Heart right ventricle (tissue), 16 donors: ENCODE results near the gene NCKAP1. TPM values are rescaled to one million over a fixed set of nuclear protein-coding genes. Genes with fewer than 3 reads are reported as not detected.
A peak's percentile ranks its signal among the peaks of the same experiment; 100 is the strongest.

Experiments used
- ATAC-seq, 8 donors: fragments of 200-7000 bp; cut with Tn5 transposase; one replicate each; pipeline ENCODE4 v1.9.1; 2020; ENCODE audit warnings: mild to moderate bottlenecking in 8 of 8, moderate library complexity in 8 of 8, moderate number of reproducible peaks in 1 of 8
- DNase-seq, 2 donors: peaks; one replicate each; pipeline ENCODE4 v3.0.0-alpha.2; 2020
- H3K27ac ChIP-seq, 10 donors: fragments of 200-600 bp; sonication (generic) in 2 of 10; one replicate each; pipeline versions ENCODE4 v1.5.0 to v1.8.0; 2020 to 2022; ENCODE audit warnings: mild to moderate bottlenecking in 3 of 10
- H3K27me3 ChIP-seq, 7 donors: fragments of 200-600 bp; one replicate each; pipeline ENCODE4 v1.8.0; 2021 to 2022; ENCODE audit warnings: mild to moderate bottlenecking in 2 of 7
- H3K36me3 ChIP-seq, 9 donors: fragments of 200-600 bp; sonication (generic) in 1 of 9; one replicate each; pipeline versions ENCODE4 v1.5.0 to v1.8.0; 2020 to 2022; ENCODE audit warnings: mild to moderate bottlenecking in 2 of 9
- H3K4me1 ChIP-seq, 9 donors: fragments of 200-600 bp; sonication (generic) in 1 of 9; one replicate each; pipeline versions ENCODE4 v1.5.0 to v1.8.0; 2020 to 2022; ENCODE audit warnings: mild to moderate bottlenecking in 4 of 9
- H3K4me3 ChIP-seq, 10 donors: fragments of 200-600 bp; sonication (generic) in 2 of 10; one replicate each; pipeline versions ENCODE4 v1.5.0 to v1.8.0; 2020 to 2022; ENCODE audit warnings: mild to moderate bottlenecking in 7 of 10, moderate library complexity in 2 of 10
- H3K9me3 ChIP-seq, 11 donors: fragments of 200-600 bp in 10 of 11; sonication (generic) in 2 of 11; one replicate each; pipeline versions ENCODE4 v1.5.0 to v1.8.0; 2013 to 2022; ENCODE audit warnings: mild to moderate bottlenecking in 2 of 11, control low read depth in 1 of 11, moderate library complexity in 1 of 11
- whole genome bisulfite sequencing, 2 donors: extraction: QIAGEN DNeasy Blood & Tissue Kit; methylation state at CpG; one replicate each; pipeline ENCODE4 v1.1.7; 2013; ENCODE audit warnings: inconsistent platforms in 1 of 2; 5-methylcytosine and 5-hydroxymethylcytosine counted together
- intact Hi-C, 10 donors: fragments of 100-400 bp; cut with DNase I; formaldehyde crosslinking; loops; one replicate each; pipeline versions ENCODE4 v1.11.1 to v1.14.2; 2022
- polyA plus RNA-seq, 2 donors: library from polyadenylated mRNA; stranded (reverse); fragments of 200-250 nt; gene quantifications; one replicate each; pipeline ENCODE4 v1.2.3, GENCODE V29; 2013
- total RNA-seq, 10 donors: library from RNA; stranded (reverse); fragmentation: NEBNext Ultra II Directional in 3 of 10; extraction: Animal tissue kit (Norgen Biotek cat#: 25700) in 3 of 10; gene quantifications; one replicate each; pipeline versions ENCODE4 v1.2.1 to v1.2.4, GENCODE V29; 2021 to 2023
- TF ChIP-seq, protein P1 (sequence below), 9 donors: fragments of 200-600 bp; sonication (generic) in 2 of 9; IDR thresholded peaks; one replicate each; pipeline versions ENCODE4 v1.5.0 to v1.8.0; 2021 to 2022; ENCODE audit warnings: antibody characterized with exemption in 9 of 9, mild to moderate bottlenecking in 5 of 9, moderate library complexity in 1 of 9
- donor health status: Arrhythmogenic right ventricular cardiomyopathy.
- donor health status: ischemic (EF 13 %, LVEDD 7.1; RV severe dilation, severe dysfunction).
- donor health status: healthy with polysubstance abuse.
- donor health status: DM: no; HTN: yes; CAD: no.
- donor health status: DM: no; HTN: no; CAD: no.
- donor health status: ischemic (EF 25% LVEDD 6.9; RV normal size, moderate dysfunction).
- donor health status: ischemic (EF 25% LVEDD 5.7; RV mildly dilated, moderate dysfunction).
- donor health status: healthy.
- donor health status: DM: yes; HTN: yes; CAD: no.
- donor health status: Ischemic cardiomyopathy.
- donor health status: ischemic (EF 35%, LVEDD 5.7; RV mildly dilated, moderate dysfunction).
- donor health status: nonischemic (EF 11% LVEDD 7.7; RV severe dilation, severe dysfunction).
- donor health status: DM: yes; HTN: yes; CAD: no.
- donor health status: PGD.
- donor health status: ischemic (EF 29% LVEDD 5.4; RV normal size, mild dysfunction).
- donor health status: nonischemic (EF 23%, LVEDD 6.1; RV moderate dilation, normal function).

The NCKAP1 gene
- total and polyA plus RNA-seq, 12 donors = 35.3 to 153 (median 124) TPM

DNA sequence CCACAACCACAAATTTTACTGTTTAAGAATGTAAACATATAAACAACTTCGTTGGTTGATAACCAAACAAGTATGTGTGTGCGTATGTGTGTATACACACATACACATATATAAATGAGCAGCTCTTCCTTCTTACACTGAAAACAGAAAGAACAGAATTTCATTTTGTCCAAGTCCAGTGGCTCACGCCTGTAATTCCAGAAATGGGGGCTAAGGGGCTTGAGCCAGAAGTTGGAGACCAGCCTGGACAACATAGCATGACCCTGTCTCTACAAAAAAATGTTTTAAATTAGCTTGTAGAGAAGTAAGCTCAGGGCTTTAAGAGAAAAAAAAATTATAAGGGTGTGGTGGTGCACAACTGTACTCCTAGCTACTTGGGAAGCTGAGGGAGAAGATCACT, 12.3 kb downstream of the NCKAP1 start:
- Histone ChIP-seq H3K9me3 (no peaks in the 10 kb centered on the region), H3K27me3 (peaks cover 0 to 62% (median 0%) of the 10 kb centered on the region in 7 donors), H3K4me1 (peaks cover 2 to 99% (median 65%) of the 10 kb centered on the region in 9 donors), H3K36me3 (peaks cover 0 to 23% (median 4%) of the 10 kb centered on the region in 9 donors), H3K4me3 (no peak overlapping the region), H3K27ac (no peak overlapping the region)
- TF ChIP-seq, protein P1, sequence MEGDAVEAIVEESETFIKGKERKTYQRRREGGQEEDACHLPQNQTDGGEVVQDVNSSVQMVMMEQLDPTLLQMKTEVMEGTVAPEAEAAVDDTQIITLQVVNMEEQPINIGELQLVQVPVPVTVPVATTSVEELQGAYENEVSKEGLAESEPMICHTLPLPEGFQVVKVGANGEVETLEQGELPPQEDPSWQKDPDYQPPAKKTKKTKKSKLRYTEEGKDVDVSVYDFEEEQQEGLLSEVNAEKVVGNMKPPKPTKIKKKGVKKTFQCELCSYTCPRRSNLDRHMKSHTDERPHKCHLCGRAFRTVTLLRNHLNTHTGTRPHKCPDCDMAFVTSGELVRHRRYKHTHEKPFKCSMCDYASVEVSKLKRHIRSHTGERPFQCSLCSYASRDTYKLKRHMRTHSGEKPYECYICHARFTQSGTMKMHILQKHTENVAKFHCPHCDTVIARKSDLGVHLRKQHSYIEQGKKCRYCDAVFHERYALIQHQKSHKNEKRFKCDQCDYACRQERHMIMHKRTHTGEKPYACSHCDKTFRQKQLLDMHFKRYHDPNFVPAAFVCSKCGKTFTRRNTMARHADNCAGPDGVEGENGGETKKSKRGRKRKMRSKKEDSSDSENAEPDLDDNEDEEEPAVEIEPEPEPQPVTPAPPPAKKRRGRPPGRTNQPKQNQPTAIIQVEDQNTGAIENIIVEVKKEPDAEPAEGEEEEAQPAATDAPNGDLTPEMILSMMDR (IDR thresholded peaks at IDR 0.05) = no peak
- WGBS, 2 donors = 92 to 93% methylated on average over 3 of the region's 3 CpGs
- intact Hi-C loops = no loop called here
- no peak for DNase-seq
- ATAC-seq = no peak

DNA sequence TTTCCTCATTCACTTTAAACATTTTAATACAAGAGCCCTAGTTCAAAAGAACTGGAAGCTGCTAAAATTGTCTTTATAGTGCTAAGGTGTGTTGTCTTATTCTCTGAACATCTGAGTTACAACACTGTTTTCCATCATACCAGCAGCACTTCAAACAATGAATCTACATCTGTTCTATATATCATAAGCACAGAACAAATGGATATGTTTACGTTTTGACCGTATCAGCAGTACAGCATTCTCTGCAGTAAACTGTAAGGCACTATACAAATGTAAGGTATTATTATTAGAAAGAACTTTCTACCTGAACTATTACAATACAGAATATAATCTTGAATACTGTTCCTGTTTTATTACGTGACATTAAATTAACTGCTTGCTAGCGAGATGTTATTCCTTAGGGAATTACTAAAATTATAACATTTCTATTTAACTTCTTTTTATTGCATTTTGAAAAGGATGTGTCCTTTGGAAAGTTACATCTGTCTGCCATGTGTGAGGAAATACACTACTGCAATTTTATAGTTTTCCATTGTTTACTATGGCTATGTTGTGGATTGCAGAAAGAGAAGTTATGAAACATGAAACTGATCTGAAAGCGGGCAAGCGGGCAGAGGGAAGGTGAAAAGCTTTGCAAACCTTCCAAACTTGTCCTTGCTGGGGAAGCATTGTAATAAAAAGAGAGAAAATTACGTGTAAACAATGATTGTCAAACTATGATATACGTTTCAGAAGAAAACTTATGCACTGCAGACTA, 13.7 kb downstream of the NCKAP1 start:
- Histone ChIP-seq H3K4me1 (peaks cover 0 to 91% (median 60%) of the 10 kb centered on the region in 9 donors), H3K36me3 (peaks cover 0 to 26% (median 7%) of the 10 kb centered on the region in 9 donors), H3K4me3 (peak overlapping the region in 3 of 10 donors; percentile 0 to 22 (median 4)), H3K9me3 (no peaks in the 10 kb centered on the region), H3K27me3 (peaks cover 0 to 47% (median 0%) of the 10 kb centered on the region in 7 donors), H3K27ac (peak overlapping the region in 4 of 10 donors; percentile 0 to 29 (median 6))
- DNase-seq = no peak
- intact Hi-C loops = no loop called here
- 38 to 51% methylated on average over 8 of the region's 8 CpGs for WGBS, 2 donors
- ATAC-seq = no peak
- TF ChIP-seq, protein P1 (IDR thresholded peaks at IDR 0.05) = no peak

DNA sequence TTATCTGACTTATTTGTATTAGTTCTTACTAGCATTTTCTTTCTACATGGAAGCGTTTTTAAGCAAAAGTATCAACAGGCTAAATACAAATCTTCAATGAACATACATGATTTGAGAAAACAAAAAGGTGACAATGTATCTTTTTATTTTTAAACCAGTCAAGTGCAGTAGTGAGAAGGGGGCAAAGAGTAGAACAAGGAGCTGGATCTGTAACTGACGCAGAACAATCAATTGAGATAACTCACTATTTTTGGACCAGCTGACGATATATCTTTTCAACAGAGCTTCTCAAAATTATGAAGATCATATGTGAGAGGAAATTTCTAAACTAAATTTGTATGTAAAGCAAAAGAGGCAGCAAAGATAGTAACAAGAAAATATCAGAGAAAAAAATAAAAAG, 15.5 kb downstream of the NCKAP1 start:
- 41 to 58% methylated on average over 3 of the region's 3 CpGs for WGBS, 2 donors
- no peak for DNase-seq
- H3K4me1 ChIP-seq = peaks cover 0 to 91% (median 63%) of the 10 kb centered on the region in 9 donors
- ATAC-seq = peak in 4 of 8 donors; percentile 46 to 69 (median 56)
- H3K27me3 ChIP-seq = peaks cover 0 to 33% (median 0%) of the 10 kb centered on the region in 7 donors
- H3K9me3 ChIP-seq = no peaks in the 10 kb centered on the region
- TF ChIP-seq, protein P1 (IDR thresholded peaks at IDR 0.05) = no peak
- H3K27ac ChIP-seq = peak overlapping the region in 8 of 10 donors; percentile 20 to 55 (median 32)
- H3K36me3 ChIP-seq = peaks cover 0 to 29% (median 7%) of the 10 kb centered on the region in 9 donors
- no peak overlapping the region for H3K4me3 ChIP-seq
- intact Hi-C loops = no loop called here

DNA sequence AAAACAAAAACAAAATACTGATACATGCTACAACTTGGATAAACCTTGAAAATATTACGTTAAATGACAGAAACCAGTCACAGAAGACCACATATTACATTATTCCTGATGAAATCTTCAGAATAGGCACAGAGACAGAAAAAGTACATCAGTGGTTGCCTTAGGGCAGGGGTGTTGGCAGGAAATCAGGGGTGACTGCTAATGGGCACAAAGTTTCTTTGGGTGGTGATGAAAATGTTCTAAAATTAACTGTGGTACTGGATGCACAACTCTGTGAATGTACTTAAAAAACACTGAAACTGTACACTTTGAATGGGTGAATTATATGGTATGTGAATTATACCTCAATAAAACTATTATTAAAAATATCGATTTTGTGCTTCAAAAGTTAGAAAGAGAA, 16.6 kb downstream of the NCKAP1 start:
- H3K27me3 ChIP-seq = peaks cover 0 to 28% (median 0%) of the 10 kb centered on the region in 7 donors
- ATAC-seq = peak in 3 of 8 donors; percentile 38 to 60 (median 47)
- H3K36me3 ChIP-seq = peaks cover 0 to 34% (median 7%) of the 10 kb centered on the region in 9 donors
- no peak overlapping the region for H3K4me3 ChIP-seq
- WGBS, 2 donors = 96 to 100% methylated on average over 2 of the region's 2 CpGs
- intact Hi-C loops = no loop called here
- TF ChIP-seq, protein P1 (IDR thresholded peaks at IDR 0.05) = no peak
- peak overlapping the region in 2 of 10 donors; percentile 3 to 29 for H3K27ac ChIP-seq
- peaks cover 0 to 90% (median 61%) of the 10 kb centered on the region in 9 donors for H3K4me1 ChIP-seq
- no peaks in the 10 kb centered on the region for H3K9me3 ChIP-seq
- DNase-seq = no peak
